ENCODE measurements around the gene ATP1A2. TPM values are rescaled to one million over a fixed set of nuclear protein-coding genes. Genes with fewer than 3 reads are reported as not detected.
A peak's percentile ranks its signal among the peaks of the same experiment; 100 is the strongest.

Gene ATP1A2
- total and polyA plus RNA-seq, 4 donors: 281 to 2,060 (median 566) TPM

DNA sequence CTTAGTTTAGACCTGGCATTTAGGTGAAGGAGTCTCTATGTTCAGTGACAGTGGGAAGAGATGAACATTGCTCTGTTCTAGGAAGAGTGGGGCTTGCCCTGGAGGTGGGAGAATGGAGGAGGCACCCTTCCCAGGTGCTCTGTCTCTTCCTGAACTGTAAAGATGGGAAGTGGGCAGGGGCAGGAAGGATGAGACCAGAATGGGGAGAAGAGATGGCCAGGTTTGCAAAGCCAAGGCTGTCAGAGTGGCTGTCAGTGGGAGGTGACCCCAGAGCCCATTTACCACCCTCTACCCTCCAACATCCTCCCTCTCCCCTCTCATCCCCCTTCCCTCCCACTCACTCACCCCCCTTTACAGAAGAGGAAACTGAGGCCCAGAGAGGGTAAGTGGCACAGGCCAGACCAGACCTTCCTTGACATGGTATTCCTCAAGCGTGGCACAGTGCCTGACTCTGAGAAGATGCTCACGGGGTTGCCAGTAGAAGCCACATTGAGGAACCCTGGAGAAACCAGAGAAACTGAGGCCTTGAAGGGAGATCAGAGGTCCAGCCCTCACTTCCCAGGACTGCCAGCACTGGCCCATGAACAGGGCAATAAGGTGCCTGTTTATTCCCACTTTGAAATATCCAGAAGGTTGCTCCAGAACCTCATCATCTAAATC, 15.7 kb upstream of the ATP1A2 start:
- Histone ChIP-seq H3K4me1 (ENCODE audit: control insufficient read depth, insufficient read depth, low read length) (peaks cover 69% of the 10 kb centered on the region), H3K4me3 (ENCODE audit: low read depth, low read length) (no peak overlapping the region), H3K27ac (ENCODE audit: low read depth, low read length) (peak overlapping the region; percentile 88), H3K27me3 (ENCODE audit: control insufficient read depth, insufficient read depth, low read length) (no peaks in the 10 kb centered on the region), H3K9me3 (ENCODE audit: control insufficient read depth, insufficient read depth, low read length) (no peaks in the 10 kb centered on the region), H3K36me3 (ENCODE audit: control insufficient read depth, insufficient read depth, low read length) (peaks cover 10% of the 10 kb centered on the region)
- no peak for DNase-seq (ENCODE audit: low read depth in 4 of 6, low spot score in 6 of 6)
- WGBS (ENCODE audit: insufficient coverage): 96% methylated on average over 2 of the region's 2 CpGs

DNA sequence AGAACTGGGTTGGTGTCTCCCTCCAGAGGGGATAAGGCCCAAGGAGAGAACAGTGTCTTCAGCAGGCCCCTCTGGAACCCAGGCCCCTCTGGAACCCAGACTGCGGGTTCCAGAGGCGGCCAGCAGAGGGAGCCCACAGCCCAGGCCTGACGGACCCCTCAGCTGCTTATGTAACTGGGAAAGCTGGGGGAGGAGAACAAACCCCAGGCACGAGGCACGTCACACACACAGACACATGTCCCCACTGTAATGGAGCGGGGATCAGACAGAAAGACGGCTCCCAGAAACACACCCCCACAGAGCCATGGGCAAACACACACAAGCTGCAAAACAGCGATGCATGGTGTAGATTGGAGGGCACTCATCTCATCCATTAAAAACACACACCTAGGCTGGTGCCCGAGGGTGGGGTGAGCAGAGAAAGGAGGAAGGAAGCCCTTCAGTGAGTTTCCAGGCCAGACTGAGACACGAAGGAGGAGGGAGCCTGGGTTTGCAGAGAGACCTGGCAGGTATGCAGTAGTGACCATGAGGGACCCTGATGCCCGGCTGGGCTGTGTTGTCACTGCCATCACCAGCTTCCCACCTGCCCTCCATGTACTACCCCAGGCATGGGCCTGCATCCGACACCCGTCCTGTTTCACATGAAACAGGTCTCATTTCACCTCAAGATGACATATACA, 14.4 kb upstream of the ATP1A2 start:
- peaks cover 68% of the 10 kb centered on the region for H3K4me1 ChIP-seq (ENCODE audit: control insufficient read depth, insufficient read depth, low read length)
- H3K27ac ChIP-seq (ENCODE audit: low read depth, low read length): peak overlapping the region; percentile 93
- H3K9me3 ChIP-seq (ENCODE audit: control insufficient read depth, insufficient read depth, low read length): no peaks in the 10 kb centered on the region
- H3K4me3 ChIP-seq (ENCODE audit: low read depth, low read length): peak overlapping the region; percentile 9
- DNase-seq (ENCODE audit: low read depth in 4 of 6, low spot score in 6 of 6): peak in 2 of 6 donors; percentile 93 to 94
- no peaks in the 10 kb centered on the region for H3K36me3 ChIP-seq (ENCODE audit: control insufficient read depth, insufficient read depth, low read length)
- 19% methylated on average over 4 of the region's 13 CpGs for WGBS (ENCODE audit: insufficient coverage)
- no peaks in the 10 kb centered on the region for H3K27me3 ChIP-seq (ENCODE audit: control insufficient read depth, insufficient read depth, low read length)

DNA sequence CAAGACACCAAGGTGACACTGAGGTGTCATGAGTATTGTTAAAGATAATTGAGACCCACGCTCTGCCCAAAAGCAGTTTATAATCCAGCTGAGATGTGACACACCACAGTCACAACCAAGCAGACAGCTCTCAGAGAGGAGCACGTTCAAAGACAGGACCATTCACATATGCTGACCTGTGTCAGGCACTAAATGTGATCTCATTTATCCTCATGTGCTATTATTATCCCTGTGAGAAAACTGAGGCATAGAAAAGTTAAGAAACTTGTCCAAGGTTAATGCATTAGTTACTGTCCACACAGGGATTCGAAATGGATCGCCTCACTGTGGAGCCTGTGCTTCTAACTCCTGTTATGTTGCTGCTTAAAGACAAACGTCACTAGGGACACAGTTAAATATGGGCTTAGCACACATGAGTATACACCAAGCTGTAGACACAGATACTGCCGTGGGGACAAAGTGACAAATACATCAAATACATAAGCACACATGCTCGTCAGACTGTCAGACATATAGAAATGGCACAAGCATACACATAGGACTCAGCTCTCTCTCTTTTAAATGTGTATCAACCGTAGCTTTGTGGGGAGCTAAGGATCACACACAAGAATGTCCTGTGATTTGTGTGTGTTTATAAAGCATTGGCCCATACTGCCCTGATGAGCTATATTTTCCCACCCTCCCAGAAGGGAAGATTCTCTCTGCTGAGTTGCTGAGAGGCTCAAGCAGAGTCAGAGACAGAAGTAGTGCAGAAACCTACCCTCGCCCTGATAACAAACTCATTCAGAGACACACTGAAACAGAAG, 13.6 kb upstream of the ATP1A2 start:
- H3K4me3 ChIP-seq (ENCODE audit: low read depth, low read length): no peak overlapping the region
- no peaks in the 10 kb centered on the region for H3K36me3 ChIP-seq (ENCODE audit: control insufficient read depth, insufficient read depth, low read length)
- no peaks in the 10 kb centered on the region for H3K27me3 ChIP-seq (ENCODE audit: control insufficient read depth, insufficient read depth, low read length)
- DNase-seq (ENCODE audit: low read depth in 4 of 6, low spot score in 6 of 6): peak in 2 of 6 donors; percentile 36 to 60
- 53% methylated on average over 5 of the region's 9 CpGs for WGBS (ENCODE audit: insufficient coverage)
- peaks cover 61% of the 10 kb centered on the region for H3K4me1 ChIP-seq (ENCODE audit: control insufficient read depth, insufficient read depth, low read length)
- H3K9me3 ChIP-seq (ENCODE audit: control insufficient read depth, insufficient read depth, low read length): no peaks in the 10 kb centered on the region
- H3K27ac ChIP-seq (ENCODE audit: low read depth, low read length): peak overlapping the region; percentile 93

DNA sequence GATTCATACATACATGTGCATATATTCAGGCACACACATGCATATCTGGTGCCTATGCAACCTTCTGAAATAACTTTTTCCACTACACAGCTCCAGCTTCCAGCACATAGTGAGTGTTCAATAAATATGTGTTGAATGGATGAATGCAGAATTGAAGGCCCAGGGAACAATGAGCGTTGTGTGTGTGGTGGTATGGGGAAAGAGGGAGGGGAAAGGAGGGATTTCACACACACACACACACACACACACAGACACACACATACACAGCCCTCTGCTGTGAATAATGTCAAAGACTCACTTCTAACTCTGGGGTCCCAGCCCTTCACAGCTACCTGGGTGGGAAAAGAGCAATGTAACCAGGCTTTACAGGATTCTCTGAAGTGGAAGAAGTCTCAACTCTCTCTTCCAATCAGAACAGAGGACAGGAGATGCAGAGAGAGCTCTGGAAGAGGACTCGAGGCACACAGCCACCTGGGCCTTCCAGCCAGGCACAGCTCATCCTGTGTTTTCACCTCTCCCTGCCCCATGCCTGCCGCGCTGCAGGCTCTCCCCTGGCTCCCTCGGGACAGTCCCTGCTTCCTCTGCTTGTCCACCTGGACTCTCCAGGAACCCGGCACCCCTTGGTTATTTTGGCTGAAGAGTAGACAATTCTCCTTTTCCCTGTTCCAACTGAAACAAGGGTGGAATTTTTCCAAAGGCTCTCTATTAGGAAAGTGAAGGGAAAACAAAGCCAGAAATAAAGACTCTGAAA, 11.7 kb upstream of the ATP1A2 start:
- no peaks in the 10 kb centered on the region for H3K9me3 ChIP-seq (ENCODE audit: control insufficient read depth, insufficient read depth, low read length)
- H3K4me3 ChIP-seq (ENCODE audit: low read depth, low read length): no peak overlapping the region
- H3K27ac ChIP-seq (ENCODE audit: low read depth, low read length): peak overlapping the region; percentile 93
- H3K27me3 ChIP-seq (ENCODE audit: control insufficient read depth, insufficient read depth, low read length): no peaks in the 10 kb centered on the region
- no CpG with 5 or more reads among the region's 6 CpGs for WGBS (ENCODE audit: insufficient coverage)
- DNase-seq (ENCODE audit: low read depth in 4 of 6, low spot score in 6 of 6): peak in 2 of 6 donors; percentile 18 to 84
- no peaks in the 10 kb centered on the region for H3K36me3 ChIP-seq (ENCODE audit: control insufficient read depth, insufficient read depth, low read length)
- peaks cover 52% of the 10 kb centered on the region for H3K4me1 ChIP-seq (ENCODE audit: control insufficient read depth, insufficient read depth, low read length)

DNA sequence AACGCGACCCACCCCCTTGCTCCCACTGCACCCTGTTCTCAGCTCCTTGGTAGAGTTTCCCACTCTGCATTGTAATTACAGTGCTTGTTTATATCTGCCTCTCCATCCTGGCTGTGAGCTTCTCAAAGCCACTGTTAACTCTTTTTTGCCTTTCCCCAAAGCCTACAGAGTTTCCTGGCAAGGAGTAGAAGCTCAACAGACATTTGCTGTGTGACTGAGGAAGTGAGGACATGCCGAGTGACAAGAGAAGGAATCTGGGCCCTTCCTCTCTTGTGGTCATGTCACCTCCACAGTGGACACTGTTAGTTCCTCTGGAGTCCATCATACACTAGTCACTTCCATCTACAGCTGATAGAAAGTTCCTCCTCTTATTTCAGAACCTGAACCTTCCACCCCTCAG, 11.1 kb upstream of the ATP1A2 start:
- no peaks in the 10 kb centered on the region for H3K36me3 ChIP-seq (ENCODE audit: control insufficient read depth, insufficient read depth, low read length)
- H3K27me3 ChIP-seq (ENCODE audit: control insufficient read depth, insufficient read depth, low read length): no peaks in the 10 kb centered on the region
- H3K27ac ChIP-seq (ENCODE audit: low read depth, low read length): peak overlapping the region; percentile 93
- 22% methylated on average over 3 of the region's 3 CpGs for WGBS (ENCODE audit: insufficient coverage)
- H3K9me3 ChIP-seq (ENCODE audit: control insufficient read depth, insufficient read depth, low read length): no peaks in the 10 kb centered on the region
- H3K4me3 ChIP-seq (ENCODE audit: low read depth, low read length): no peak overlapping the region
- peak in 1 of 6 donors; percentile 18 for DNase-seq (ENCODE audit: low read depth in 4 of 6, low spot score in 6 of 6)
- H3K4me1 ChIP-seq (ENCODE audit: control insufficient read depth, insufficient read depth, low read length): peaks cover 54% of the 10 kb centered on the region

DNA sequence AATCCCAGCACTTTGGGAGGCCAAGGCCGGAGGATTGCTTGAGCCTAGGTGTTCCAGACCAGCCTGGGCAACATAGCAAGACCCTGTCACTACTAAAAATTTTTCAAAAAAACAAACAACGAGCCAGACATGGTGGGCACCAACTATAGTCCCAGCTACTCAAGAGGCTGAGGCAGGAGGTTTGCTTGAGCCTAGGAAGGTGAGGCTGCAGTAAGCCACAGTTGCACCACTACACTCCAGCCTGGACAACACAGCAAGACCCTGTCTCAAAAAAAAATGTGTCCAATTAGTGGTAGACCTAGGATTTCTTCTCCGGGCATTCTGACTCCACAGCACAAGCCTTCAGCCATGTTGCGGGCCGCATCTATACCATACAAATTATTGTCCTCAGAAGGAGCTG, 10.4 kb upstream of the ATP1A2 start:
- Histone ChIP-seq H3K4me3 (ENCODE audit: low read depth, low read length) (no peak overlapping the region), H3K27me3 (ENCODE audit: control insufficient read depth, insufficient read depth, low read length) (no peaks in the 10 kb centered on the region), H3K27ac (ENCODE audit: low read depth, low read length) (peak overlapping the region; percentile 93), H3K9me3 (ENCODE audit: control insufficient read depth, insufficient read depth, low read length) (no peaks in the 10 kb centered on the region), H3K4me1 (ENCODE audit: control insufficient read depth, insufficient read depth, low read length) (peaks cover 60% of the 10 kb centered on the region), H3K36me3 (ENCODE audit: control insufficient read depth, insufficient read depth, low read length) (no peaks in the 10 kb centered on the region)
- WGBS (ENCODE audit: insufficient coverage): 80% methylated on average over 2 of the region's 5 CpGs
- DNase-seq (ENCODE audit: low read depth in 4 of 6, low spot score in 6 of 6): no peak

DNA sequence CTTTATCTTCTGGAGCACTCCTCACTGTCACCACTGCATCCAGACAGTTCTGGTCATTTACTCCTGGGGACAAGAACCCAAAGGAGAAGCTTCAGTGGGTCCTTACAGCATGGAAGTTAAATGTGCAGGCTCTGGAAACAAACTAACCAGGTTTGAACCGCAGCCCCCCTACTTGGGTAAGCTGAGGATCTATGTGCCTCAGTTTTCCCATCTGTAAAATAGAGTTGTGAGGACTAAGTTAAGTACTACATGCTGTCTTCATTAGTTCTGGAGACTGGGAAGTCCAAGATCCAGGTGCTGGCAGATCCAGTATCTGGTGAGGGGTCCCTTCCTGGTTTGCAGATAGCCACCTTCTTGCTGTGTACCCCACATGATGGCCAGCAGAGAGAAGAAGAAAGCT, 8.0 kb upstream of the ATP1A2 start:
- Histone ChIP-seq H3K27me3 (ENCODE audit: control insufficient read depth, insufficient read depth, low read length) (no peaks in the 10 kb centered on the region), H3K9me3 (ENCODE audit: control insufficient read depth, insufficient read depth, low read length) (no peaks in the 10 kb centered on the region), H3K4me1 (ENCODE audit: control insufficient read depth, insufficient read depth, low read length) (peaks cover 65% of the 10 kb centered on the region), H3K36me3 (ENCODE audit: control insufficient read depth, insufficient read depth, low read length) (no peaks in the 10 kb centered on the region), H3K27ac (ENCODE audit: low read depth, low read length) (no peak overlapping the region), H3K4me3 (ENCODE audit: low read depth, low read length) (no peak overlapping the region)
- no CpG with 5 or more reads among the region's 1 CpG for WGBS (ENCODE audit: insufficient coverage)
- DNase-seq (ENCODE audit: low read depth in 4 of 6, low spot score in 6 of 6): no peak

DNA sequence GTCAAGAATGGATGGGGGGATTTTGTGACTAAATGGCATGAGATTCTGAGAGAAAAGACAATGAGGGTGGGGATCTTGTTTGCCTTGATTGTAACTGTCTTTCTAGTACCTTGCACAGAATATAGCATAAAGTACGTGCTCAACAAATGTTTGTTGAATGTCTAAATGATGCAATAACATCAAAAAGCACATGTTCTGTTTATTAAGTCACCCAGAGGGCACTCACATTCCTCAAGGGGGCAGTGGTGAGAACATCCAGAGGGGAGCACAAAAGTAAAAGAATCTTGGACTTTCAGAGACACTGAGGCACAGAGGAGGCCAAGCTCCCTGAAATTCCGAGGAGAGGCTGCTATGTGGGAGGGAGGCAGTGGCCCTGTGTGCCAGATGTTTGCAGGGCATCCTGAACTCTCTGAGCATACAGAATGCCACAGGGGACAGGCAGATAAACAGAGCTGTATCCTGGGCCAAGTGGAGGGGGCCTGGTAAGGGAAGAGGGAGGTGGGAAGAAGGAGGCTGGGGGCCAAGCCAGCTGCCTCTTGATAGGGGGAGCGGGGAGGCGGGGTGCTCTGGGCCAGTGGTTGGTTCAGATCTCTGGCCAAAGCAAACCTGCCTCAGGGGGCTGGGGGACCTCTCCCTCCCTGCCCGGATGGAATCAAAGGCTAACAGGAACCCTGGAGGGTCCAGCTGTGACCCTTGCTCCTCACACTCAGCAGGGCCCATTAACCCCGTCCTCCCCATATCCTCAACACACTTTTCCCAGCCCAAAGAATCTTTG, 6.5 kb upstream of the ATP1A2 start:
- no peaks in the 10 kb centered on the region for H3K27me3 ChIP-seq (ENCODE audit: control insufficient read depth, insufficient read depth, low read length)
- H3K9me3 ChIP-seq (ENCODE audit: control insufficient read depth, insufficient read depth, low read length): no peaks in the 10 kb centered on the region
- H3K4me1 ChIP-seq (ENCODE audit: control insufficient read depth, insufficient read depth, low read length): peaks cover 67% of the 10 kb centered on the region
- no peak overlapping the region for H3K4me3 ChIP-seq (ENCODE audit: low read depth, low read length)
- peak in 2 of 6 donors; percentile 56 to 84 for DNase-seq (ENCODE audit: low read depth in 4 of 6, low spot score in 6 of 6)
- WGBS (ENCODE audit: insufficient coverage): 11% methylated on average over 5 of the region's 6 CpGs
- no peaks in the 10 kb centered on the region for H3K36me3 ChIP-seq (ENCODE audit: control insufficient read depth, insufficient read depth, low read length)
- H3K27ac ChIP-seq (ENCODE audit: low read depth, low read length): peak overlapping the region; percentile 80

DNA sequence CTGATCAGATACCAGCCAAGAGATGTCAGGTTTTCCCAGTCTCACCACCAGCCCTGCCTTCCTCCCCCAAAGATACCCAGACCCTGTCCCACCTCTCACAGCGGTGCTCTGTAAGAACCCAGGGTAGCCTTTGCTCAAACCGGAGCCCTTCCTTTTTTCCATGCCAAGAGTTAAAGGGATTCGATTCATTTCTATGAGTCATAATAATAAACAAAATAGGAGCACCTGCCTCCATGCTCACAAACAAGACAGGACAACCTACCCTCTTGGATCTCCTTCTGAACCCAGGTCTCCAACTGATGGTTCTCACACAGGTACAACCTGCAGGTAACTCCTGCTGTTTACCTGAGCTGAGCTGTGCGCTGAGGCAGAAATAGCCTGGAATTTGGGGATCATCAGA, 5.9 kb upstream of the ATP1A2 start:
- WGBS (ENCODE audit: insufficient coverage): 100% methylated on average over 1 of the region's 4 CpGs
- Histone ChIP-seq H3K36me3 (ENCODE audit: control insufficient read depth, insufficient read depth, low read length) (no peaks in the 10 kb centered on the region), H3K9me3 (ENCODE audit: control insufficient read depth, insufficient read depth, low read length) (no peaks in the 10 kb centered on the region), H3K27ac (ENCODE audit: low read depth, low read length) (peak overlapping the region; percentile 80), H3K27me3 (ENCODE audit: control insufficient read depth, insufficient read depth, low read length) (no peaks in the 10 kb centered on the region), H3K4me1 (ENCODE audit: control insufficient read depth, insufficient read depth, low read length) (peaks cover 67% of the 10 kb centered on the region), H3K4me3 (ENCODE audit: low read depth, low read length) (no peak overlapping the region)
- no peak for DNase-seq (ENCODE audit: low read depth in 4 of 6, low spot score in 6 of 6)
